SK-N-DZ (cell line): ENCODE data around the gene IFNAR1. TPM values are rescaled to one million over a fixed set of nuclear protein-coding genes. Genes with fewer than 3 reads are reported as not detected.

Source experiments
- DNase-seq: peaks from one replicate; pipeline ENCODE4 v3.0.0-alpha.2; 2015; ENCODE audit warnings: low spot score
- polyA plus RNA-seq, 2 experiments: library from polyadenylated mRNA; depleted of rRNA; stranded (reverse); fragments of >200 nt; gene quantifications; 2 replicates each; pipeline ENCODE4 v1.2.3, GENCODE V29; 2014

The IFNAR1 gene
- 2.3 and 2.8 TPM in 2 replicates for polyA plus RNA-seq (2014; cell fraction: cytosol; rRNA removed)
- polyA plus RNA-seq (2014; cell fraction: nucleus; rRNA removed) = 3.0 and 6.1 TPM in 2 replicates

DNA sequence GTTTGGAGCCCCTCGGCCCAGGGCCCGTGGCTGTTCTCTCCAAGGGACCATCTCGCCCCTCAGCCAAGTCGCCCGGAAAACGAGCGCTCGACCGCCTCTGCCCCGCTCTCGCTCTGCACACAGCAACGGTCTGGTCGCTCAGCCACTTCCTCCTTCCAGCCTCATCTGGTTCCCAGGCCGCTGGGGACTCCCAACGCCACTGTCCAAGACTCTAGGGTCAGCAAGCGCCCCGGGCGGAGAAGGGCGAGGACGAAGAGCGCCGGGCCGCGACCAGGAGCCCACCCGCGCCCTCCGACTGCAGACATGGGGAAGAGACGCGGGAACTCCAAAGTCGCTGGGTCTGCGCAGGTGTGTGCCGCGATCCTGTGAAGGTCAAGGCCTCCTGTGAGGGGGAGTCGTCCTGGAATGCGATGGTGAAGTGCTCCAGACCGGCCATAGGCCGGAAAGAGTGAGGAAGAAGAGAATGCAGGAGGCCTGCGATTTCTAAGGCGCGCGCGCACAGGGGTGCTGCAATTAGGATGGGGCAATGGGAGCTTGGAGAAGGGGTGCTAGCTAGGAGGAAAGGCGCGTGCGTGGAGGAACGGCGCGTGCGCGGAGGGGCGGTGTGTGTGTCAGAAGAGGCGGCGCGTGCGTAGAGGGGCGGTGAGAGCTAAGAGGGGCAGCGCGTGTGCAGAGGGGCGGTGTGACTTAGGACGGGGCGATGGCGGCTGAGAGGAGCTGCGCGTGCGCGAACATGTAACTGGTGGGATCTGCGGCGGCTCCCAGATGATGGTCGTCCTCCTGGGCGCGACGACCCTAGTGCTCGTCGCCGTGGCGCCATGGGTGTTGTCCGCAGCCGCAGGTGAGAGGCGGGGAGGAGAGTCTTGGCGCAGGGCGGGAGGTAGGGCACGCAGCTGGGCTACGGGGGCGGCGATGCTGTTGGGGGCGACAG, at the start of gene IFNAR1:
Gene IFNAR1, plus strand, starts transcription at position 680 of the 931 bp plus-strand sequence. Its CDS starts 86 bp downstream, at position 766.
- DNase-seq = peak; percentile 97

GRCh38 chr21:33278721-33279120, 46.0 kb upstream of the IFNAR1 start:
- DNase-seq = no peak

DNA sequence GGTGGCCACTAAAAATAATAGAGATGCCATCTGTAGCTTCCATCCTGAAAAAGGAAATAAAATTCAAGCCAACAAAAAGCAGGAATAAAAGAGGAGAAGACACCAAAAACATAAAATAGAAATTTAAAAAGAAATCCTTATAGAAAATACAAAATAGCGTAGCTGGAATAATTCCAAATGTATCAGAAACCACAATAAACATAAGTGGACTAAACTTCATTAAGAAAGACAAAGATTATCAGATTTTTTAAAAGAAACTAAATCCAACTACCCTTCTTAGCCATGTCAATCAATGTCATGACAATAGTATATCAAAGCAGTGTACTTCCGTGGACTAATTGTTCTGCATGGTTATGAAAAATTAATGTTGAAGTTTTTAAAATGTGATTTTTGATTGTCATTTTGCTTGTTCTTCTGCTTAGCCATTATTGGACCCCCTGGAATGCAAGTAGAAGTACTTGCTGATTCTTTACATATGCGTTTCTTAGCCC, 45.4 kb upstream of the IFNAR1 start:
- no peak for DNase-seq

- peak; percentile 56 for DNase-seq
Measured at GRCh38 chr21:33281096-33281652, 43.6 kb upstream of the IFNAR1 start.

GRCh38 chr21:33283203-33283602, 41.6 kb upstream of the IFNAR1 start:
- no peak for DNase-seq

DNA sequence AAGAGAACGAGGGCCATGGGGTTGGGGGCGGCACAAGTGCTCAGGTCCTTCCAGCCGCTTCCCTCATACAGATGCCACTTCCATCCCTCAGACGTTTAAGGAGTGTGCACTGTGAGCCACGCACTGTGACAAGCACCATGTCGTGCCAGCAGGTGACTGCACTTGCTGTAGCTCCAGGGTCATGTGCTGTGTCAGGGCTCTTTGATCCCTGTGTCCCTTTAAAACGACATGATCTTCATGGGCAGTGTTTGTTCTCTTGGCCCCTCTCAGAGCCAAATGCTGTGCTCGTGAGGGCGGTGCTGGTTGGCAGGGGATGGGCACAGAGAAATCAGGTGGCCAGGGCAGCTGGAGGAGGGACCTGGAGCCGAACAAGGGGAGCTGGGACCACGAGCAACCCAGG, 38.7 kb upstream of the IFNAR1 start:
- no peak for DNase-seq

DNA sequence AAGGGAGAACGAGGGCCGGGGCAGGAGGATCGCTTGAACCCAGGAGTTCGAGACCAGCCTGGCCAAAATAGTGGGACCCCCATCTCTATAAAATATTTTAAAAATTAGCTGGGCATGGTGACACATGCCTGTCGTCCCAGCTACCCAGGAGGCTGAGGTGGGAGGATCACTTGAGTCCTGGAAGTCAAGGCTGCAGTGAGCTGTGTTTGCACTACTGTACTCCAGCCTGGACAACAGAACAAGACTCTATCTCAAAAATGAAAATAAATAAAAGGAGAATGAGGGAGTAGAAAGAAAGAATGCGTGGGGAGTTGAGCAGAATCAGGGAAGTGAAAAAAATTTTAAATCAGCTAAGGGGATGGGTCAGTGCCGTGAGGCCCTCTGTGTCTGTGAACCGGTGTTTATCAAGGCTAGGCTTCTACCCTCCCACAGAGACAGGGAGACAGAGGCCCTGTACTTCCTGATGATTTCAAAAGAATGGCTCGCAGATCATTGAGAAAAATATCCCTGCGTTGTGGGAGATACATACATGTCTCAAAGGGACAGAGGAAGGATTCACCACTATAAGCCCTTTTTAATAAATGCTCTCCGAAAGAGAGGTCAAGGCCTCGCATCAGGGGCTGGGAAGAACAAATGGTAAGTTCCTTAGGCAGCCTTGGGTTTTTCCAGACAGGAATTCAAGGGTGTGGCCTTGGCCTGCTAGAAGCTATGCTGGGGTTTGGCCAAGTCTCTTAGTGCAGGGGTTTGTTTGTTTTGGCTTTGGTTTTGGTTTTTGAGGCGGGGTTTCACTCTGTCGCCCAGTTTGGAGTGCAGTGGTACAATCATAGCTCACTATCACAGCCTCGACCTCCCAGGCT, 37.9 kb upstream of the IFNAR1 start:
- no peak for DNase-seq

DNA sequence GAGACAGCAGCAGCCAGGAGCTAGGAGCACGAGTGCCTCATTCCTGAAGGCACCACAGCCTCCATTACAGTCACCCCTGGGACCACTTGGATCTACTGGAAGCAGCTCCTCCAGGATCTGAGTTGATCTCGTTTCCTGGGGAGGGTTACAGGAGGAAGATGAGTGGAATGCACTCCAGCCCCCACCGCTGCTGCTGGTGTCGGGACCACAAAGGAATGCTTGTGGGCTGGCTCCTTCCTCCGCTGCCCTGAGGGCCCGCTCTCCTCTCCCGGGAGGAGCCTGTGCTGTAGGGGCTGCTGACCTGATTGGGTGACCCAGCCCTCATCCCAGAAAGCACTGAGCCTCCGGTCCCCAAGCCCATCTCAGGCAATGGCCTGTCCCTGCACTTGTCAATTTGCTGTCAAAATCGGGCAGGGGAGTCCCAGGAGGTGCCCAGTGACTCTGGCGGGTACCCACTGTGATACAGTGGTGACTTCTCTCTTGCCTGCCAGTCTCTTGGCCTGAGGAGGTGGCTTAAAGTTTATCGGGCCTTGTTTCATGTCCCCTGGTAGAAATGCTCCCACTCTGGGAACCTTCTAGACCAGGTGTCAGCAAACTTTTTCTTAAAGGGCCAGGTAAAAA, 35.5 kb upstream of the IFNAR1 start:
- DNase-seq = no peak

DNA sequence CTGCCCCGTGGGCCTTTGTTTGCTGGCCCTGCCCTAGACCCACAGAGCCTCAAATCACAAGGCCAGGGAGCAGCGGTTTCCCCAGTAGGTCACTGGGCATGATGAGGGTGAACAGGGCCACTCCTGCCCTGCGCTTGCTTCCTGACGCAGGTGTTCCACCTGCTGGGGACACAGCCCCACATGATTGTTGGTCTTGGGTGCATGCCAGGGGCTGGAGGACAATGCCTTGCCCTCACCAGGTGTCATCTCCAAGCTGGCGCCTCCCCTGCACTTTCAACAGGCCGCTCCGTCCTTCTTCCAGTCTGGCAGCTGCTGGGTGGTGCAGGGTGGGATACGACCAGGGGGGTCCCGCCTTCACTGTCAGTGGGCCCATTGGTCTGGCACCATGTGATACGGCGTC, 34.3 kb upstream of the IFNAR1 start:
- DNase-seq = no peak

DNA sequence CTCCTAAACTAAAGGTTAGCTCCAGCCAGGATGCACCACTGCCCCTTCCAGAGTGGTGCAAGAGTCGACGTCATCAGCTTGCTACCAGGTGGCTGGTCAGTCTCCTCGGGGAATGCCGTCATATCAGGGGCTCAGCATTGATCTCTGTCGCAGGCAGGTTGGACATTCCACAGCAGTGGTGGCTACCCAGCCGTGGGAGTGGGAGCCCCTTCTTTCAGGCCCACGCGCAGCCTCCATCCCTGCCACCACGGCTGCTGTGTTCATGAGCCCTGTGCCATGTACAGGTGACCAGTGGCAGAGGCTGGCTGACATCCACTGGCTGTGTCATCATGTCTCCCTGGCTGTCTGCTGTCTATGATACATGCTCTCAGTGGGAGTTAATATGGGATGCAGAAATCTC, 33.1 kb upstream of the IFNAR1 start:
- no peak for DNase-seq

GRCh38 chr21:33292724-33293123, 32.0 kb upstream of the IFNAR1 start:
- no peak for DNase-seq

- DNase-seq = no peak
Measured at GRCh38 chr21:33293136-33293535, 31.6 kb upstream of the IFNAR1 start.

- no peak for DNase-seq
Measured at GRCh38 chr21:33293811-33294216, 31.0 kb upstream of the IFNAR1 start.

- DNase-seq = no peak
Measured at GRCh38 chr21:33296156-33296555, 28.6 kb upstream of the IFNAR1 start.

DNA sequence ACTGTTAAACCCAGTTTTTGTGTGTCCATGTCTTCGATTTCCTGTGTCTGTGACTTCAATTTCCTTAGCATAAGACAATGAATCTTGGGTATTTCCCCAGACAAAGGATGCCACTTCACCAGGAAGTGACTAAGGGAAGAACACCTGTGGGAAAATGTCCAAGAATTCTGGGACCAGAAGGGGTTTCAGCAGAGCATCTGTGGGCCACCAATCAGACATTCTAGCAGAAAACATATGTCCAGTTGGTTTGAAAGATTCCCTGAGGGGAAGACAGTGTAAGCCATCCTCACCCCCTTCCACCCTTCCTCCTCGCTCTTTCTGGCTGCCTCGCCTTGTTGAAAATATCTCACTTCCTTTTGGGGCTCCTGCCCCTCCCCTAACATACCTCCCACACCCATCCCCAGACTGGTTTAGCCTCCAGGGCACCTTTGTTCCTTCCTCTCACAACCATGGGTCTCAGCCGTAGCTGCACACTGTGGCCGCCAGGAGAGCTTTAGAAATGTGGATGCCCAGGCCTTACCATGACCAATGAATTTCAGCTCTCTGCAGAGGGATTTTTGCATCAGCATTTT, 25.5 kb upstream of the IFNAR1 start:
- DNase-seq = no peak

DNA sequence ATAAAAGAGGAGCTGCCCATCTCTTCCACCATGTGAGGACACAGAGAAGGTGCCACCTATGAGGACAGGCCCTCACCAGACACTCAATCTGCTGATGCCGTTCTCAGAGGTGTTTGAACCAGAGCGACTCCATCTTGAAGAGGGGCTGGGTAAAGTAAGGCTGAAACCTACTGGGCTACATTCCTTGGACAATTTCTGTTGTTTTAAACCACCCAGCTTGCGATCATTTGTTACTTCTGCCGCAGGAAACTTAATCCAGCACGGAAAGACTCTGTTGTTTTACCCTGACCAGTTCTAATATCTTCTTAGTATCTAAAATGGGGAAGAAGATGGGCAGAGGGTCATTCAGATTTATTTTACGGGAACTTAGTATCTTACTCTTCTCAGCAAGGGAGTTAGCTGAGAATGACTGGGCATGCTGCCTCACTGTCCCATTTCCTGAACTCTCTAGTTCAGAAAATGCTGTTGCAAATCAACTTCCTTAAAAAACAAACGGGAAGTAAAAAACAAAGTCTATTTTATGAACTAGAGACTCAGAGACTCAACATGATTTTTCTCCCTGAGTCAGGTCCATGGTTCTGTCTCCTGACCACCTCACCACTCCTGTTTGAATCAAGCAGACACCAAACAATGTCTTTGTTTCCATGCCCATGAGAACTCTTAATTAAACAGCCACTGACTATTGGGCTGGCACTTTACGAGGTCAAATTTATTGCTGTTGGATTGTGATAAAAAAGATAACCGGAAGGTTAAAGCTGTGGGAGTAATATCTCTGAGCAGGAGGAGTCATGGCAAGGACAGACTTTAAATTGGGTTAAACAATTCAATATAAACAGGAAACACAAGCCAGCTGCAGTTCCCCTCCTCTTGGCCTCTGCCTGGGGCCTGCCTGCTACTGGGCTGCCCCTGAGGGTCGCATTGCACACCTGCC, 23.8 kb upstream of the IFNAR1 start:
- peak; percentile 64 for DNase-seq

- no peak for DNase-seq
Measured at GRCh38 chr21:33301632-33302002, 23.2 kb upstream of the IFNAR1 start.

DNA sequence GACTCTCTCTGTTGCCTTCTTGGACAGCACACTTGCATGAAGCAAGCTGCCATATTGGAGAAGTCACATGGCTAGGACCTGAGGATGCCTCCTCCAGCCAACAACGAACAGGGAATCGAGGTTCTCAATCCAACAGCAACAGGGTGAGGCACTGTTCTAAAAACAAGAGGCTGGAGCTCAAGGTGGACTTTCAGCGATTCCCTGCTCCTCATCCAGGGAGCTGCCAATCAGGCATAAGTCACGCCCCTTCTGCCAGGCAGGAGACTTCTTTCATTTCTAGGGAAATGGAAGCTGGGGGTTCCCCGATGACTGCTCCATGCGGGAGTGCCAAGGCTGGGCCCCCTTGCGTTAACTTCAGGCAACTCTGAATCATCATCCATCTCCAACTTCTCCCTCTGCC, 22.7 kb upstream of the IFNAR1 start:
- DNase-seq = no peak

GRCh38 chr21:33302796-33303195, 22.0 kb upstream of the IFNAR1 start:
- no peak for DNase-seq

- DNase-seq = no peak
Measured at GRCh38 chr21:33305344-33305671, 19.5 kb upstream of the IFNAR1 start.
